ENCODE results near the gene PEX11G.

PEX11G gene

DNA sequence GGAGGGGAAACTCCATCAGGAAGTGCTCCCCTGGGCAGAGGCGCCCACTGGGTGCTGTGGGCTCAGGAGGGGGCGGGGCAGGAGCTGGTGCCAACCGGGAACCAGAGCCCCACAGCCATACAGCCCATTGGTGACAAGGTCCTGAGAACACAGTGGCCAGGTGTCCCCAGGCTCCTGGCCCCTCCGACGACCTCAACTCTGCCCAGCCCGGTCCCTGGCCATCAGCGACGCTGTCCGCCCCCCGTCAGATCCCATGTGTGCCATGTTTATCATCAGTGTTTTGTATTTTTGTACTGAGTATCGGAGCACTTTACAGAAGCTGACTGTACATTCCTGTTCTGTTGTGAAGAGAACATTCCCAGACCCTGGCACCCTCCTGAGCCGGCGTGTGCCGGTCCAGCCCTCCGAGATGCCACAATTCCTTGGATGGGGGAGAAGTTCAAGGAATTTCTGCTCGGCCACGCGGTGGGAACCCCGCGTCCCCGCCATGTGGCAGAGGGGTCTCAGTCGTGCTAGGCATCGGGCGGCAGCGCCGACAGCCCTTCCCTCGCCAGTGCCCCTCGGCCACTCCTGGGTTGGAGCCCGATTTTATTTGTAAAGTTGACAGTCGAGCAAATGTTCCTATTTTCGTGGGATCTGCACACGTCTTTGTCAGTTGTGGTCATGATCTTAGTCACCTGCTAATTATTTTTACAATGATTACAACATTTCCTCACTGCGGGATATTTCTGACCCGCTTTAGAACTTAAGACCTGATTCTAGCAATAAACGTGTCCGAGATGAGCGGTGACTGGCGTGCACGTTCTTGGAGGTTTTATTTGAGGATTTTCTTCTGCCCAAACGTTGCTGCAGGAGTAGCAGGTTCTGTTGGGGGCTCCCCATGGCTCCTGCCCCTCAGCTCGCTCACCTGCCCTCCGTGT, 16.9 kb downstream of the PEX11G start:
- TF ChIP-seq, protein P1, sequence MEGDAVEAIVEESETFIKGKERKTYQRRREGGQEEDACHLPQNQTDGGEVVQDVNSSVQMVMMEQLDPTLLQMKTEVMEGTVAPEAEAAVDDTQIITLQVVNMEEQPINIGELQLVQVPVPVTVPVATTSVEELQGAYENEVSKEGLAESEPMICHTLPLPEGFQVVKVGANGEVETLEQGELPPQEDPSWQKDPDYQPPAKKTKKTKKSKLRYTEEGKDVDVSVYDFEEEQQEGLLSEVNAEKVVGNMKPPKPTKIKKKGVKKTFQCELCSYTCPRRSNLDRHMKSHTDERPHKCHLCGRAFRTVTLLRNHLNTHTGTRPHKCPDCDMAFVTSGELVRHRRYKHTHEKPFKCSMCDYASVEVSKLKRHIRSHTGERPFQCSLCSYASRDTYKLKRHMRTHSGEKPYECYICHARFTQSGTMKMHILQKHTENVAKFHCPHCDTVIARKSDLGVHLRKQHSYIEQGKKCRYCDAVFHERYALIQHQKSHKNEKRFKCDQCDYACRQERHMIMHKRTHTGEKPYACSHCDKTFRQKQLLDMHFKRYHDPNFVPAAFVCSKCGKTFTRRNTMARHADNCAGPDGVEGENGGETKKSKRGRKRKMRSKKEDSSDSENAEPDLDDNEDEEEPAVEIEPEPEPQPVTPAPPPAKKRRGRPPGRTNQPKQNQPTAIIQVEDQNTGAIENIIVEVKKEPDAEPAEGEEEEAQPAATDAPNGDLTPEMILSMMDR (IDR thresholded peaks at IDR 0.05; ENCODE audit: borderline replicate concordance, insufficient read depth, low read depth, low read length): no peak
- H3K4me3 ChIP-seq (ENCODE audit: low read depth, low read length): no peak overlapping the region

DNA sequence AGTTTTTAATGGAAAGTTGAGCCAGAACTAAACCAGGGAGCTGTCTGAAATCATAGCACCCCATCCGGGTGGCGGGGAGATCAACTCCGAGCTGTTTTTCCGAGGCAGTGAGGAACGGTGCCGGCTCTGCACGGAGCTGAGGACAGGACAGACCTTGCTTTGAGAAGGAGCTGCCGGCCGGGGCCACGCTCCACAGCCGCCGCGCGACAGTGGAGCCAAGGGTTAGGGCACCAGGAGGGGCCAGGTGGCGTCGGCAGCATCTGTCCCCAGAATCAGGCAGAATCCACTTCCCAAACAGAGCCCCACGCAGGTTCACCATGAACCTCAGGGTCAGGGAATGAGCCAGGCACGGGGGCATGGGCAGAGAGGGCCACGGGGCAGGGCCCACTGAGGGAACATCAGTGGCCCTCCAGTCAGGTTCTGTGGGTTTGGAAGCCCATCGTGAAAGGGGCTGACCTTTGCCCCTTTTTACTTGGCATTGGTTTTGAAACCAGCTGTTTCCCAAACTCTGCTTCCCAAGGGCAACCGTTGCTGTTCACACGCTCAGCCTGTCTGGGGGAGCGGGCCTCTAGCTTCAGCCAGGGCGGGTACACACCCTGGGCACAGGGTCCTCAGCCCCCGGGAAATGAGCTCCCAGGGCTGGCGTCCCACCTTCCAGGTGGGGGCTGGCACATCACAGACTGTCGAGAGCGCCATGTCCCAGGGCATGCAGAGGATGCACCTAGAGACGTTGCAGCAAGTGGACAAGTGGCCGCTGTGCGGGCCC, 18.1 kb downstream of the PEX11G start:
- TF ChIP-seq, protein P1 (IDR thresholded peaks at IDR 0.05; ENCODE audit: borderline replicate concordance, insufficient read depth, low read depth, low read length): no peak
- H3K4me3 ChIP-seq (ENCODE audit: low read depth, low read length): no peak overlapping the region

DNA sequence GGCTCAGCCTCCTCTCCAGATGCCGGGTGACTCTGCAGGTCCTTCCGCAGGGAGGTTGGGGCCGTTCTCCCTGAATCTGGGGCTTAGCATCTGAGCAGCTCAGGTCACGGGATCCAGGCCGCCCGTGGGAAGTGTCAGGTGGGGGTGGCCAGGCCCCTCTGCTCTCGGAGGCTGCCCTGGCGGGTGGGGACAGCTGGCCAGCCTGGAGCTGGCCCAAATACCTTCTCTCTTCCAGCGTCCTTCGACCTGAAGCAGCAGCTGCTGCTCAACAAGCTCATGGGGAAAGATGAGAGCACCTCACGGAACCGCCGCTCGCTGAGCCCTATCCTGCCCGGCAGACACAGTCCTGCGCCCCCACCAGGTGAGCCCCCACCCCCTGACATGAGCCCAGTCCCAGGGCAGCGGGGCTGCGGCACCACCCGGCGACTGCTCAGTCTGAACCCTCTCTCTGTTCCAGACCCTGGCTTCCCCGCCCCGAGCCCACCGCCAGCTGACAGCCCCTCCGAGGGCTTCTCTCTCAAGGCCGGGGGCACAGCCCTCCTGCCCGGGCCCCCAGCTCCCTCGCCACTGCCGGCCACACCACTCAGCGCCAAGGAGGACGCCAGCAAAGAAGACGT, 19.1 kb downstream of the PEX11G start:
- H3K4me3 ChIP-seq (ENCODE audit: low read depth, low read length): no peak overlapping the region
- TF ChIP-seq, protein P1 (IDR thresholded peaks at IDR 0.05; ENCODE audit: borderline replicate concordance, insufficient read depth, low read depth, low read length): no peak

DNA sequence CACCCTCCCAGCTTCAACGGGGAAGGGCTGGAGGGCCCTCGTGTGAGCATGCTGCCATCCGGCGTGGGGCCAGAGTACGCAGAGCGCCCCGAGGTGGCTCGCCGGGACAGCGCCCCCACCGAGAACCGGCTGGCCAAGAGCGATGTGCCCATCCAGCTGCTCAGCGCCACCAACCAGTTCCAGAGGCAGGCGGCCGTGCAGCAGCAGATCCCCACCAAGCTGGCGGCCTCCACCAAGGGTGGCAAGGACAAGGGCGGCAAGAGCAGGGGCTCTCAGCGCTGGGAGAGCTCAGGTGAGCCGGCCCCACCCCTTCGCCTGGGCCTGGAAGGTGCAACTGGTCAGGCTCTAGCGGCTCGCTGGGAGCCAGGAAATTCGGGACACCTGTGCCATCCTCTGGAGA, 20.0 kb downstream of the PEX11G start:
- TF ChIP-seq, protein P1 (IDR thresholded peaks at IDR 0.05; ENCODE audit: borderline replicate concordance, insufficient read depth, low read depth, low read length): no peak
- no peak overlapping the region for H3K4me3 ChIP-seq (ENCODE audit: low read depth, low read length)

DNA sequence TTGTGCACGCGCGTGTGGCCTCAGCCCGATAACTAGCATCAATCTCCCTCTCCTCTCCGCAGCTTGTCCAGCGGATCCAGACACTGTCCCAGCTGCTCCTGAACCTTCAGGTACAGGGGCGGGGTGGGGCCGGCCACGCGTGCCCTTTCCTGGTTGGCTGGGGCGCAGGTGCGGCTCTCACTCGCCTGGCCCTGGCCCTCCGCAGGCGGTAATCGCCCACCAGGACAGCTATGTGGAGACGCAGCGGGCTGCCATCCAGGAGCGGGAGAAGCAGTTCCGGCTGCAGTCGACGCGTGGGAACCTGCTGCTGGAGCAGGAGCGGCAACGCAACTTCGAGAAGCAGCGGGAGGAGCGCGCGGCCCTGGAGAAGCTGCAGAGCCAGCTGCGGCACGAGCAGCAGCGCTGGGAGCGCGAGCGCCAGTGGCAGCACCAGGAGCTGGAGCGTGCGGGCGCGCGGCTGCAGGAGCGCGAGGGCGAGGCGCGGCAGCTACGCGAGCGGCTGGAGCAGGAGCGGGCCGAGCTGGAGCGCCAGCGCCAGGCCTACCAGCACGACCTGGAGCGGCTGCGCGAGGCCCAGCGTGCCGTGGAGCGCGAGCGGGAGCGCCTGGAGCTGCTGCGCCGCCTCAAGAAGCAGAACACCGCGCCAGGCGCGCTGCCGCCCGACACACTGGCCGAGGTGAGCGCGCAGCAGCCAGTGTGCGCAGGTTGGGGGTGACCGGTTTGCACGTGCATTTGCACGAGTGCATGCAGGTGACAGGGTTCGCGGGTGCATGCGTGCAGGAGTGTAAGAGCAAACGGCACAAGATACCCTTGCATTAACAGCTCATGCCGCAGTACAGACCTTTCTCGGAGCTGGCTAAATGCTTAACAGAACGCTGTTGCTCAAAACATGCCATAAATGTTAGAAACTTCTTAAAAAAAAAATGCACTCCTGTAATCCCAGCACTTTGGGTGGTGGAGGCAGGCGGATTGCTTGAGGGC, 21.5 kb downstream of the PEX11G start:
- TF ChIP-seq, protein P1 (IDR thresholded peaks at IDR 0.05; ENCODE audit: borderline replicate concordance, insufficient read depth, low read depth, low read length): no peak

DNA sequence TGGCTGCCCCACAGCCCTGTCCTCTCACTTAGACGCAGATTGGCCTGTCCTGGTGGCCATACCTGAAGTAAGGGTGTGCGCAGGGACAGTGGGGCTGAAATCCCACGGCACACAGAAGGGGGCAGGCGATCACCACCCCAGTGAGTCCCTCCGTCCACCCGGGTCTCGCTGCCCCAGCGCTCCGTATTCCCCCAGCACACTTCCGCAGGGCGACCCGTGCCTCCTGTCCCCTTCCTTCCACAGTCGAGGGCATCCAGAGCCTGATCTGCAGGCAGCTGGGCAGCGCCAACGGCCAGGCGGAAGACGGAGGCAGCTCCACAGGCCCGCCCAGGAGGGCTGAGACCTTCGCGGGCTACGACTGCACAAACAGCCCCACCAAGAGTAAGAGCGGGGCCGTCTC, 25.3 kb downstream of the PEX11G start:
- no peak overlapping the region for H3K4me3 ChIP-seq (ENCODE audit: low read depth, low read length)
- TF ChIP-seq, protein P1 (IDR thresholded peaks at IDR 0.05; ENCODE audit: borderline replicate concordance, insufficient read depth, low read depth, low read length): no peak

More for the DNA sequence above, 21.5 kb downstream of the PEX11G start:
- no peak overlapping the region for H3K4me3 ChIP-seq (ENCODE audit: low read depth, low read length)
